Kidney (tissue), 14 donors: ENCODE results near the gene SSH3. TPM values are rescaled to one million over a fixed set of nuclear protein-coding genes. Genes with fewer than 3 reads are reported as not detected.

Source experiments
- DNase-seq, 5 donors: peaks; one replicate each; pipeline ENCODE4 v3.0.0-alpha.2; 2013 to 2020
- FAIRE-seq: peaks from 2 replicates; lab custom pipeline; 2012; peaks lifted over from hg19 to GRCh38; lab: Jason Lieb, UNC
- H3K27ac ChIP-seq, 2 donors: one replicate each; pipeline ENCODE4 v1.7.0; 2013; ENCODE audit warnings: low read depth in 2 of 2, low read length in 2 of 2, inconsistent platforms in 1 of 2
- H3K27me3 ChIP-seq: one replicate; pipeline ENCODE4 v1.7.1; 2013; ENCODE audit warnings: low read length, inconsistent platforms; ENCODE audit not compliant: control insufficient read depth, insufficient read depth
- H3K36me3 ChIP-seq, 3 donors: one replicate each; pipeline versions ENCODE4 v1.7.0 to v1.7.1; 2013; ENCODE audit warnings: low read length in 3 of 3, control low read depth in 1 of 3, inconsistent platforms in 1 of 3; ENCODE audit not compliant: insufficient read depth in 3 of 3, control insufficient read depth in 2 of 3
- H3K4me1 ChIP-seq, 3 donors: one replicate each; pipeline versions ENCODE4 v1.7.0 to v1.7.1; 2013; ENCODE audit warnings: low read length in 3 of 3, inconsistent platforms in 1 of 3, low read depth in 1 of 3; ENCODE audit not compliant: control insufficient read depth in 2 of 3, insufficient read depth in 2 of 3
- H3K4me3 ChIP-seq, 3 donors: one replicate each; pipeline versions ENCODE4 v1.7.0 to v1.8.1; 2013; ENCODE audit warnings: low read length in 3 of 3, control low read depth in 1 of 3, inconsistent platforms in 1 of 3
- H3K9ac ChIP-seq, 3 donors: one replicate each; pipeline versions ENCODE4 v1.7.0 to v1.7.1; 2013; ENCODE audit warnings: low read length in 3 of 3, control low read depth in 1 of 3, inconsistent platforms in 1 of 3
- H3K9me3 ChIP-seq, 3 donors: one replicate each; pipeline versions ENCODE4 v1.7.0 to v1.7.1; 2013; ENCODE audit warnings: low read length in 3 of 3, control low read depth in 1 of 3, inconsistent platforms in 1 of 3; ENCODE audit not compliant: control insufficient read depth in 2 of 3, insufficient read depth in 1 of 3
- CTCF ChIP-seq: IDR thresholded peaks from 3 replicates; pipeline ENCODE4 v1.5.1; 2012; ENCODE audit warnings: mild to moderate bottlenecking, moderate library complexity, borderline replicate concordance; ENCODE audit not compliant: insufficient read depth; ENCODE audit errors: extremely low read depth
- intact Hi-C: fragments of 100-400 bp; cut with DNase I; formaldehyde crosslinking; loops from one replicate; pipeline ENCODE4 v1.11.1; 2022
- polyA plus RNA-seq: library from polyadenylated mRNA; stranded (reverse); fragments of 350-450 nt; fragmentation: Illumina TruSeq; extraction: RNeasy Lipid Tissue Mini Kit (QIAGEN cat#74804); gene quantifications from one replicate; pipeline ENCODE4 v1.2.3, GENCODE V29; 2014; ENCODE audit warnings: low read depth, low replicate concordance; ENCODE audit not compliant: insufficient read depth
- total RNA-seq: library from RNA; stranded (reverse); fragmentation: NEBNext Ultra II Directional; extraction: Animal tissue kit (Norgen Biotek cat#: 25700); gene quantifications from one replicate; pipeline ENCODE4 v1.2.1, GENCODE V29; 2021
- donor health status: control.
- donor health status: control.
- donor health status: control.
- donor health status: control.
- donor health status: control.
- donor health status: DM: yes; HTN: yes; CAD: no.
- donor health status: Normal renal cell carcinoma (clear cell type).

SSH3 gene
- total and polyA plus RNA-seq, 2 donors from 2014 or later: 25.0 to 68.9 TPM

- H3K9ac ChIP-seq: no peak overlapping the region
- no peaks in the 10 kb centered on the region for H3K36me3 ChIP-seq
- intact Hi-C loops: no loop called here
- no peak for DNase-seq
- H3K27me3 ChIP-seq: no peaks in the 10 kb centered on the region
- H3K27ac ChIP-seq: no peak overlapping the region
- H3K9me3 ChIP-seq: no peaks in the 10 kb centered on the region
- no peak overlapping the region for H3K4me3 ChIP-seq
- FAIRE-seq: no peak
- no peak for TF ChIP-seq CTCF
- H3K4me1 ChIP-seq: peaks cover 0 to 3% (median 0%) of the 10 kb centered on the region in 3 donors
Measured at GRCh38 chr11:67344264-67344663, 40.9 kb downstream of the SSH3 start.

- no peak for FAIRE-seq
Measured at GRCh38 chr11:67345247-67345919, 42.1 kb downstream of the SSH3 start.

GRCh38 chr11:67345920-67346819 lies 42.8 kb downstream of the SSH3 start:
- peak; percentile 64 for TF ChIP-seq CTCF
- FAIRE-seq (no peak), DNase-seq (peak in 2 of 5 donors; percentile 51)
- H3K4me1 ChIP-seq: peaks cover 0 to 5% (median 0%) of the 10 kb centered on the region in 3 donors
- intact Hi-C loops: loop anchor here (5.0 kb wide), 1 partner anchor 36 kb away; no protein-coding TSS in a partner anchor
- H3K9me3 ChIP-seq: no peaks in the 10 kb centered on the region
- H3K36me3 ChIP-seq: no peaks in the 10 kb centered on the region
- no peaks in the 10 kb centered on the region for H3K27me3 ChIP-seq
- no peak overlapping the region for H3K27ac ChIP-seq
- H3K9ac ChIP-seq: no peak overlapping the region
- H3K4me3 ChIP-seq: no peak overlapping the region

More at GRCh38 chr11:67345247-67345919, 42.1 kb downstream of the SSH3 start:
- H3K9me3 ChIP-seq: no peaks in the 10 kb centered on the region
- DNase-seq: peak in 1 of 5 donors; percentile 39
- intact Hi-C loops: loop anchor here (5.0 kb wide), 1 partner anchor 37 kb away; no protein-coding TSS in a partner anchor
- H3K4me3 ChIP-seq: no peak overlapping the region
- H3K27ac ChIP-seq: no peak overlapping the region
- H3K9ac ChIP-seq: no peak overlapping the region
- no peaks in the 10 kb centered on the region for H3K27me3 ChIP-seq
- peaks cover 0 to 3% (median 0%) of the 10 kb centered on the region in 3 donors for H3K4me1 ChIP-seq
- no peaks in the 10 kb centered on the region for H3K36me3 ChIP-seq
- TF ChIP-seq CTCF: no peak
